ENCODE measurements around the gene PCED1B.

Gene PCED1B

GRCh38 chr12:47120736-47121135 is 41.3 kb downstream of the PCED1B start:
- no peak for DNase-seq (ENCODE audit: low read depth)

GRCh38 chr12:47121146-47121545 is 41.7 kb downstream of the PCED1B start:
- no peak for DNase-seq (ENCODE audit: low read depth)

GRCh38 chr12:47122602-47123001 is 43.2 kb downstream of the PCED1B start:
- no peak for DNase-seq (ENCODE audit: low read depth)

GRCh38 chr12:47123730-47124129 is 44.3 kb downstream of the PCED1B start:
- DNase-seq (ENCODE audit: low read depth): no peak

- no peak for DNase-seq (ENCODE audit: low read depth)
Observed at GRCh38 chr12:47124451-47124850, 45.0 kb downstream of the PCED1B start.

DNA sequence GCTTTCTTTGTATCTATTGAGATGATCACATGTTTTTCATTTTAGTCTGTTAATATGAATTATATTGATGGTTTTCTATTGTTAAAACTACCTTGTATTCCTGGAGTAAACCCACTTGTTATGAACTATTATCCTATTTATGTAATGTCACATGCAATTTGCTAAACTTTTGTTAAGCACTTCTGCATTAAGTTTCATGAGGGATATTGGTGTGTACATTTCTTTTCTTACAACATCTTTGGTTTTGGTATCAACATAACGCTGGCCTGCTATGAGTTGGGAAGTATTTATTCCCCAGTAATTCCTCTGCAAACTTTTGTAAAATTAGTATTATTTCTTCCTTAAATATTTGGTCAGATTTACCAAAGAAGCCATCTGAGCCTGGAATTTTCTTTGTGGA is 46.8 kb downstream of the PCED1B start:
- no peak for DNase-seq (ENCODE audit: low read depth)

GRCh38 chr12:47131011-47131410 is 51.6 kb downstream of the PCED1B start:
- no peak for DNase-seq (ENCODE audit: low read depth)

- no peak for DNase-seq (ENCODE audit: low read depth)
Observed at GRCh38 chr12:47134005-47134404, 54.6 kb downstream of the PCED1B start.

- DNase-seq (ENCODE audit: low read depth): no peak
Observed at GRCh38 chr12:47135578-47135977, 56.2 kb downstream of the PCED1B start.

GRCh38 chr12:47139000-47139681 is 59.7 kb downstream of the PCED1B start:
- DNase-seq (ENCODE audit: low read depth): no peak

DNA sequence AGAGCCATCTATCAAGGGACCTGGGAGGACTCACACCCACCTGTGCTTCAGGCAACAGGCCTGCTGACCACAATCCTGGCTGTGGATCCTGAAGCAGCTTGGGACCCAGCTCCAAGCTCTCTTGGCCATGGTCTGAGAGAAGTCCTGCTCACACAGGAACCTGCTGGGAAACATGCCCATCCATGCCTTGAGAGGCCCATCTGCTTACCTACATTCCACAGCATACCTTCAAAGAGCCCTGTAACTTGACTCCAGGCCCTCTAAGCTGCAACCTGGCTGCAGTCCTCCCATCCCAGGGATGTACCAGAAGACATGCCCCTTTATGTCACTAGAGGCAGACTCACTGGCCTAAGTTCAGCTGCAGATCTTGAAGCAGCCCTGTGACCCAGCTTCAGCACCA is 62.0 kb downstream of the PCED1B start:
- no peak for DNase-seq (ENCODE audit: low read depth)

GRCh38 chr12:47144769-47145168 is 65.3 kb downstream of the PCED1B start:
- DNase-seq (ENCODE audit: low read depth): no peak

DNA sequence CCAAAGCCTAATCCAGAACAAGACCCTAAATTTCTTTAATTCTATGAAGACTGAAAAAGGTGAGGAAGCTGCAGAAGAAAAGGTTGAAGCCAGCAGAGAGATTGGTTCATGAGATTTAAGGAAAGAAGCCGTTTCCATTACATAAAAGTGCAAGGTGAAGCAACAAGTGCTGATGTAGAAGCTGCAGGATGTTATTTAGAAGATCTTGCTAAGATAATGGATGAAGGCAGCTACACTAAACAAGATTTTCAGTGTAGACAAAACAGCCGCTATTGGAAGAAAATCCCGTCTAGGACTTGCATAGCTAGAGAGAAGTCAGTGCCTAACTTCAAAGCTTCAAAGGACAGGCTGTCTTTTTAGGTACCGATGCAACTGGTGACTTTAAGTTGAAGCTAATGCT is 65.8 kb downstream of the PCED1B start:
- no peak for DNase-seq (ENCODE audit: low read depth)

GRCh38 chr12:47147739-47148138 is 68.3 kb downstream of the PCED1B start:
- DNase-seq (ENCODE audit: low read depth): peak; percentile 64

DNA sequence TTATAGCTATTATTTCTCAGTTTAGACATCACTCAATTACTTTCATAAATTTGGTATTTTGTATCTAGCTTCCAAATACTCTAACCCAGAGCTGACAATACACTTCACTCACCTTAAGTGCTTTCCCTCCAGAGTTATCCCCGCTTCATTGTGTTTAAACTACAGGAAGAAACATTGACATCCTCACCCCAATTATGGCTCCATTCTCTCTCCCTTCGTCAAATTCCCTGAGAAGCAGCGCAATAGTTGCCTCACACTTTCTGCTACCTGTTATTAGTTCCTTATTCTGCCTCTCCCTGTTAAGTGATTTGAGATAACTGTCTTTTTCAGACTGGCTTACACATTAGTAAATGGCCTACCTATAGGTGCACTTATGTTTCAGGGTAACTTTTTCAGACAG is 69.7 kb downstream of the PCED1B start:
- no peak for DNase-seq (ENCODE audit: low read depth)

- no peak for DNase-seq (ENCODE audit: low read depth)
Observed at GRCh38 chr12:47152095-47152494, 72.7 kb downstream of the PCED1B start.

DNA sequence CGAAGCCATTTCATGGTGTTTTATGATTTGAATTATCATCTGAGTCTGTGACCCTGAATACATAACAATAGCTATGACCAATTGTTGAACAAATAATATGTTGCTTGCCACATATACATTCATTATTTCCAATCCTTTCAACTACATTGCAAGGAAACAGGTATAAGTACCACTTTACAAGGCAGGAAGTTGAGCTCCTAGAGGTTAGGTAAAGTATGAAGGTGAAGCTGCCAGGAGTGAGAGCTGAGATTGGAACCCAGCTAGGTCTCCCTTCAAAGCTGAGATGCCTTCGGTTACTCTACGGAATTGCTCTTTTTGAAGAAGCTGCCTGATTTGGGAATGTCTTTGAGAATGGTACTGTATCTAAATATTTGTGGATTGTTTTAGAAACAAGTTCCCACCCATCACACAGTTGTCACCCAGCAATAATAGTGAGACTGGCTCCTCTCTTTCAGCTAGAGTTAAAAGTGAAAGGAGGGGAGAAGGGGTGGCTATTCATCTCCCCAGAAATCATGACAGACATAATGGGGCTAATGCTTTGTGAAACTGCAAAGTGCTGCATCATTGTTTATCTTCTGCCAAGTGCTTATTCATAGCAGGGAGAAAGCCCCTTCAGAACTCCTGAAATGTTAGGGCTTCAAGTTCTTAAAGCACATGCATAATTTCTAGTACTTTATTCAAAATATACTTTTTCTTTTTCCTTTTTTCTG is 76.2 kb downstream of the PCED1B start:
- DNase-seq (ENCODE audit: low read depth): no peak

- no peak for DNase-seq (ENCODE audit: low read depth)
Observed at GRCh38 chr12:47156167-47156736, 76.8 kb downstream of the PCED1B start.

DNA sequence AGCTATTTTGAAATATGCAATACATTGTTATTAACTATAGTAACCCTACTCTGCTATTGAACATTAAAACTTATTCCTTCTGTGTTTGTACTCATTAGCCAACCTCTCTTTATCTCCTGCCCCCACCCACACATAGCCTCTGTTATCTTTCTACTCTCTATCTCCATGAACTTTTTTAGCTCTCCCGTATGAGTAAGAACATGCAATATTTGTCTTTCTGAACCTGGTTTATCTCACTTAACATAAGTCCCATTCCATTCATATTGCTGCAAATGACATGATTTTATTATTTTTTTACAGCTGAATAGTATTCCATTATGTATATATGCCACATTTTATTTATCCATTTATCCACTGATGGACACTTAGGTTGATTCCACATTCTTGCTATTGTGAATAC is 79.4 kb downstream of the PCED1B start:
- no peak for DNase-seq (ENCODE audit: low read depth)

DNA sequence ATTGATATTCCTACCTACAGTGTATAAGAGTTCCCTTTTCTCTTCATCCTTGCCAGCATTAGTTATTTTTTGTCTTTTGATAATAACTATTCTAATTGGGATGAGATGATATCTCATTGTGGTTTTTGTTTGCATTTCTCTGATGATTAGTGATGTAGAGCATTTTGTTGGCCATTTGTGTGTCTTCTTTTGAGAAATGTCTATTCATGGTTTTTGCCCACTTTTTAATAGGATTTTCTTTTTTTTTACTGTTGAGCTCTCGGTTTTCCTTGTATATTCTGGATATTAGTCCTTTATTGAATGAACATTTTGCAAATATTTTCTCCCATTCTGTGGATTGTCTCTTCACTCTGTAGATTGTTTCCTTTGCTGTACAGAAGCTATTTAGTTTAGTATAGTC is 79.9 kb downstream of the PCED1B start:
- no peak for DNase-seq (ENCODE audit: low read depth)

DNA sequence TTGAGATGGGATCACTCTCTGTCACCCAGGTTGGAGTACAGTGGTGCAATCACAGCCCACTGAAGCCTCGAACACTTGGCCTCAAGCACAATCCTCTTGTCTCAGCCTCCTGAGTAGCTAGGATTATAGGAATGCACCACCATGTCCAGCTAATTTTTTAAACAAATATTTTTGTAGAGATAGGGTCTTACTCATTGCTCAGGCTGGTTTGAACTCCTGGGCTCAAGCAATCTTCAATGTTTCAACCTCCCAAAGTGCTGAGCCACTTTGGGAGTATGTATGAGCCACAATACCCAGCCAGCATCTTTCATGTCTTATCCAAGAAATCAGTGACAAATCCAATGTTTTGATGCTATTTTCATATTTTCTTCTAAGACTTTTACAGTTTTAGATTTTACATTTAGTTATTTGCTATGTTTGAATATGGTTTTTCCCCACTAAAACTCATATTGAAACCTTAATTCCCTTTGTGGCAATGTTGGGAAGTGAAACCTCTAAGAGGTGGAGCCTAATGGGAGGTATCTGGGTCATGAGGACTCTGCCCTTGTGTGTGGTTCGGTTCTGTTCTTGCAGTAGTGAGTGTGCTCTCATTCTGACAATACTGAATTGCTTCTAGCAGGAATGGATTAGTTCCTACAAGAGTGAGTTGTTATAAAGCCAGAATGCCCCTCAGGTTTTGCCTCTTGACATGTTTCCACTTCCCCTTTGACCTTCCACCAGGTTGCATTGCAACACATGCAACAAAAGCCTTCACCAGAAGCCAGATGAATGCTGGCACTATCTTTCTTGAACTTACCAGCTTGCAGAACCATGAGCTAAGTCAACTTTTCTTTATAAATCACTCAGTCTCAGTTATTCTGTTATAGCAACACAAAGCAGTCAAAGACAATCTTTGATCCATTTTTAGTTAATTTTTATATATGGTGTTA is 81.2 kb downstream of the PCED1B start:
- no peak for DNase-seq (ENCODE audit: low read depth)

- no peak for DNase-seq (ENCODE audit: low read depth)
Observed at GRCh38 chr12:47164116-47164515, 84.7 kb downstream of the PCED1B start.

All from GM04503 (cell line).